ENCODE data around the gene DUT.

DUT gene

DNA sequence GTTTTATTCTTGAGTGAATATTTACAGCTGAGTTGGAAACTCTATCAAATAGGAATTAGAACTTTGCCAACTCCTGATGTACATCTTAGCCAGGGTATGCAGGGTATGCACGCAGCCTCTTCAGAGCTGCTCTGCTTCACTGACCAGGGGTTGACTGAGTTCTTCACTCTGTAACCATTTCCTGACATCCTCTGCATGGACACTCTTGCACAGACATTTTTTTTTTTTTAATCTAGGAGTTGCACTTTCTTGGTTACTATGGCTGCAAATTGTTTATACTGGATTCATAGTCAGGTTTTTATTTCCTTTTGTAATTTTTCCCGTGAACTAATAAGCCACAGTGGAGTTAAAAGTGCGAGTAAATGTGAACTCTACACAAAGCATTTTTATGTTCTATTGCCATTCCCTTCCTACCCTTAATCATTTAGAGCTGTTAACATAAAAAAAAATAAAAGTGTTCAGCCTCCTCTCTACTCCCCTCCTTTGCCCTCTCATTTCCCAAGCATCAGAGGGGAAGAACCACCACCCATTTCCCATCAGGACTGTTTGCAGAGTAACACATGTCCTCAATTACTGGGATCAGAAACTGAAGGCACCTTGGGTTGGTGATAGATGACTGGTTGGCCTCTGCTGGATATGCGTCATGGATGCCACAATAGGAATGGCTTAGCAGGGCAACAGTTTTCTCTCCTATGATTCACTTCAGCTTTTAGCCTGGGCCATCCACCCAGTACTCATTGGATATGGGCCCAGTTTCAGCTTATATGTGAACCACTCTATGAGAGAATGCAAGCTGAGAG is 54.0 kb downstream of the DUT start:
- DNase-seq (ENCODE audit: low read depth) = no peak
- no peak overlapping the region for H3K4me3 ChIP-seq (ENCODE audit: low read depth, low read length)
- no peak for TF ChIP-seq CTCF (IDR thresholded peaks at IDR 0.05; ENCODE audit: insufficient read depth, low read depth, low read length, missing control alignments)

DNA sequence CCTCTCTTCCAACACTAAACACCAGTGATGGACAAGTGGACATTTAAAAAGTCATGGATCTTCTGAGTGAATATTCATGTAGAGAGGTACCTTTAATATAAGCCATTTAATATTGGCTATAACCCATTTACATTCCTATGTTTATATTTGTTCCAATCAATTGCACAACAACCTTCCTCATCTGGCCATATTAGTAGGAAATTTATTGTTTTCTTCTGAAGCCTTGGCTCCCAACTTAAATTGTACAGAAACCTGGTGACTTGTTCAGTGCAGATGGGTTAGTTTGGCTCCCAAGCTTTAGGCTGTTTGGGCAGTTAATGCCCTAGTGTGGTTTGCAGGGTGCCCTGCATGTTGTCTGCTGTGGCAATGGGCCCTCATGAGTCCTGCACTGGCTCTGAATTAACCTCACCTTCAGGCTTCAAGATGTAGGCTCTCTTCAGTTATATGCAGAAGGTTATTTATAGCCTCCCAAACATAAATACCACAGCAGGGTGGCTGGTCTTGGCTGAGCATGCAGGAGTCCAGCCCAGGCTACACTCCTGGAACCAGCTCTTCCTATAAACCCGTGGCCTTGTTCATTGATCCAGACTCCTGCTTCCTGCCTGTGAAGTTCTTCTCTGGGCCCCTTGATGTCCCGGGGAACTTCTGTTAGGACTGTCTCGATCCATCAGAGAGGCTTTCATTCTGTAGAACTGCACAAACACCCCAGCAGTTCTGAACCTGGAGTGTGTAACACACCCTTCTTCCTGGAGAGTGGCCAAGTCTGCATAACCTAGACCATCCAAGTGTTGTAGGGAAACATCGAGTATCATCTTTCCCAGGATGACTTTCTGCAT is 57.0 kb downstream of the DUT start:
- TF ChIP-seq CTCF (IDR thresholded peaks at IDR 0.05; ENCODE audit: insufficient read depth, low read depth, low read length, missing control alignments) = no peak
- no peak overlapping the region for H3K4me3 ChIP-seq (ENCODE audit: low read depth, low read length)
- no peak for DNase-seq (ENCODE audit: low read depth)

- DNase-seq (ENCODE audit: low read depth) = no peak
- H3K4me3 ChIP-seq (ENCODE audit: low read depth, low read length) = no peak overlapping the region
- TF ChIP-seq CTCF (IDR thresholded peaks at IDR 0.05; ENCODE audit: insufficient read depth, low read depth, low read length, missing control alignments) = no peak
Measured at GRCh38 chr15:48388910-48389309, 57.7 kb downstream of the DUT start.

- no peak for TF ChIP-seq CTCF (IDR thresholded peaks at IDR 0.05; ENCODE audit: insufficient read depth, low read depth, low read length, missing control alignments)
- H3K4me3 ChIP-seq (ENCODE audit: low read depth, low read length) = no peak overlapping the region
- no peak for DNase-seq (ENCODE audit: low read depth)
Measured at GRCh38 chr15:48389691-48390143, 58.5 kb downstream of the DUT start.

- no peak overlapping the region for H3K4me3 ChIP-seq (ENCODE audit: low read depth, low read length)
- no peak for TF ChIP-seq CTCF (IDR thresholded peaks at IDR 0.05; ENCODE audit: insufficient read depth, low read depth, low read length, missing control alignments)
- no peak for DNase-seq (ENCODE audit: low read depth)
Measured at GRCh38 chr15:48391950-48392349, 60.7 kb downstream of the DUT start.

DNA sequence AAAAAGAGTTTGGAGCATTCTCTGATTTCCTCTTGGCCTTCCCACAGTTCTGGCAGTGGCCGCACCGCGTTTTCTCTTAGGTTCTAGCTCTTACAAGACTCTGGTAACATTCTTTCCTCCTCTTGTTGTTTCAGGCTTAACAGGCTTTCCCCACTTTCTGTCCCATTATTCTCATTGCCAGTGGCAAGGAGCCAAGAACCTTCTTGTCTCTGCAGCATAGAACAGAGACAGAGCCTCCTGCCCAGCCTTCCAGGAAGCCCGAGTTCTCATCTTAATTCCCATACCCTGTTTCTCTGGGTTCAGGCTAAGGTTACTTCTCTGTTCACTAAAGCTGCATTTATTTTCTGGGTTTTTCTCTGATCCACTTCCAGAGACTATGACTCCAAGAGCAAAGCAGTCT is 61.1 kb downstream of the DUT start:
- DNase-seq (ENCODE audit: low read depth) = no peak
- no peak for TF ChIP-seq CTCF (IDR thresholded peaks at IDR 0.05; ENCODE audit: insufficient read depth, low read depth, low read length, missing control alignments)

More for the DNA sequence above, 61.1 kb downstream of the DUT start:
- H3K4me3 ChIP-seq (ENCODE audit: low read depth, low read length) = no peak overlapping the region

Data from GM12865 (cell line).